NCI-H748 (cell line): Measurements from ENCODE around the gene SNRPB.
A peak's percentile ranks its signal among the peaks of the same experiment; 100 is the strongest.

Experiments used
- DNase-seq: peaks from one replicate; lab custom pipeline; 2025; ENCODE audit not compliant: unreplicated experiment; lab: John Stamatoyannopoulos, UW

SNRPB gene

GRCh38 chr20:2475850-2476741, 5.5 kb upstream of the SNRPB start:
- no peak for DNase-seq

DNA sequence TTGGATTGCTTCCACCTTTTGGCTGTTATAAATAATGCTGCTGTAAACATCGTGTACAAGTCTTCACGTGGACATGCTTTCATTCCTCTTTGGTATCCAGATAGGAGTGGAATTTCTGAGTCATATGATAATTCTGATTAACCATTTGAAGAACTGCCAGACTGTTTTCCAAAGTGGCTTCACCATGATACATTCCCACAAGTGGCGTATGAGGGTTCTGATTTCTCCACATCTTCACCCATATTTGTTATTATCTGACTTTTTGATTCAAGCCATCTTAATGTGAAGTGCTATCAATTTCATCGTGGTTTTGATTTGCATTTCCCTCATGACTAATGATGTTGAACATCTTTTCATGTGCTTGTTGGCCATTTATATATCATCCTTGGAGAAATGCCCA, 2.9 kb upstream of the SNRPB start:
- DNase-seq = no peak

DNA sequence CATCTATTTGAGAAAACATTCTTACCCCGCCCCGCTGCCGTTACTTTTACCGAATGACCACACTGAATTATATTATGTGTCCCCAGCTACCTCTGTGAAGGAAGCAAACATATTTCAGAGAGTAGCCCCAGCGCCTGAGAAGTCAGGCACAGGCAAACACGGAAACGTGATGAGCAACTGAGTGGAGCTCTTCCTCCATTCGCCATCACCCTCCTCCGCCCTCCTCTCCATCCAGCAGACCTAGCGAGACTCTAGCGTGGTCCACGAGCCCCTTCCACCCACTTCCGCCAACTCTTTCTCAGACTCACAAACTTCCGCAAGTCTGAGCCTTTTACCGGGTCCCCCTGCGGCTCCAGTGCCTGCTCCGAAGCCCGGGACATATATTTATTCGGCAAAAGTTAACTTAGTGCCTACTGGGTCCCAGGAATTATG, 582 bp downstream of the SNRPB start:
- peak; percentile 75 for DNase-seq

DNA sequence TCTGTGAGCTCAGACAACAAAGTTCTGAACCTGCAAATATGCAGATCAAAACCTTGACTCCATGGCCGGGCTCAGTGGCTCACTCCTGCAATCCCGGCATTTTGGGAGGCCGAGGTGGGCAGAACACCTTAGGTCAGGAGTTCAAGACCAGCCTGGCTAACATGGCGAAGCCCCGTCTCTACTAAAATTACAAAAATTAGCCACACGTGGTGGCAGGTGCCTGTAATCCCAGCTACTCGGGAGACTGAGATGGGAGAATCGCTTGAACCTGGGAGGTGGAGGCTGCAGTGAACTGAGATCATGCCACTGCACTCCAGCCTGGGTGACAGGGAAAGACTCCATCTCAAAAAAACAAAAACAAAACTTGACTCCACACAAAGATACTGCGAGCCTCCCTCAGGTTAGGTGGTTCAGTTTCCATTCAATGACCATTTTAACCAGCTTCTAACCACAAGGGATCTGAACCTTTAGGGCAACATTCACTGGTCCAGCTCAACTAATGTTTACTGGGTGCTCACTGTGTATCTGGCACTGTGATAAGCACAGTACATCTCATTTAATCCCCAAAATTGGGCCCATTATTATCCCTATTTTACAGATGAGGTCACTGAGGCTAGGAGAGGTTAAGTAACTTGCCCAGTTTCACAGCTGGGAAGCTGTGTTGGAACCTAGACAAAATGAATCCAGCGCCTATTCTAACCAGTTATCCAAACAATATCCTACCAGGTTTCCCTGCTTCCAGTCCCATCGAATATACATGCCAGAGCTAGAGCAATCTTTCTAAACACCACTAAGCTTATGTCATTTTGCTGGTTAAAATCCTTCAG, 1.8 kb downstream of the SNRPB start:
- no peak for DNase-seq

DNA sequence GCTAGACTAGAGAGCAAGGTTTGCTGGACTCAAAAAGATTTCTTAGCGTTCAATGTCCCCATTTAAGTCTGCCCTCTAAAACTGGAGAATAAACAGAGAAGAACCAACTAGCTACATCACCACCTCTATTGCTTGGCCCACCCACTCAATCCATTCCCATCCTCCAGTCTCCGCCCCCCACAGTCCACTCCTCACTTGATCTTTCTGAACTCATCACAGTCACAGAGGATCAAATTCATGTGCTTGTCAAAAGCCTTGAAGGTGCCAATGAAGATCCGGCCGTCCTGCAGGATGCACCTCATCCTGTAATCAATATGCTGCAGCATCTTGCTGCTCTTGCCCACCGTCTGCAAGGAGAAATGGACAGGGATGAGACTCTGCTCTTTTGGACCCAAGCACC, 3.2 kb downstream of the SNRPB start:
- DNase-seq = no peak

- no peak for DNase-seq
Measured at GRCh38 chr20:2465100-2465499, 5.5 kb downstream of the SNRPB start.

DNA sequence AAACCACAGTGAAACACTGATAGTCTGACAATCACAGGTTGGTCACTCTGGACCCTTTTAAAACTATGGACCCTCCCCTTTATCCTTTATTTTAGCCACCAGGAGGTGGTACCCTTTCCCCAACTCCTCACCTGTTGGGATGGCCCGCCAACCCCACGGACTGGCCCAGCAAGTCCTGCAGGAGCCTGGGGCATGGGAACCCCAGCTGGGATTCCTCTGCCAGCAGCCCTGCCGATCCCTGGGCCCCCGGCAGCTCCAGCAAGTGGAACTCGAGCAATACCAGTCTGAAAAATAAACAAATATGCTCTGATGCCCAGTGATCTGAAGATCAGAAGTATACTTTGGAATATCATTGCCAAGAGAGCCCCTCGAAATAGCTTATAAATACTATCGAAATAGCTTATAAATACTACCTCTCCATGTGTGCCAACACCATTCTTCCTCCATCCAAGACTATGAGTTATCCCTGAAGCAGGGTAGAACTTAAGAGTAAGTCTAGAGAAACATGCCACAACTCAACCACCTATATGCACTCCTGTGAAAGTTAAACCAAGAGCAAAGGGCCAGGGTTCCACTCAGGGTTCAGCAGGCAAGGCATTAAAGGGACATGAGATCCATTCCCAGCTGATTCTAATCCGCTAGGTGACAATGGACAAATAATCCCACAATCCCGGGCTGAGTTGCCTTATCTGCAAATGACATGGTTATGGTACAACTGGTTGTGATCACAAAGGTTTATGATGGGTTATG, 6.8 kb downstream of the SNRPB start:
- DNase-seq = no peak

DNA sequence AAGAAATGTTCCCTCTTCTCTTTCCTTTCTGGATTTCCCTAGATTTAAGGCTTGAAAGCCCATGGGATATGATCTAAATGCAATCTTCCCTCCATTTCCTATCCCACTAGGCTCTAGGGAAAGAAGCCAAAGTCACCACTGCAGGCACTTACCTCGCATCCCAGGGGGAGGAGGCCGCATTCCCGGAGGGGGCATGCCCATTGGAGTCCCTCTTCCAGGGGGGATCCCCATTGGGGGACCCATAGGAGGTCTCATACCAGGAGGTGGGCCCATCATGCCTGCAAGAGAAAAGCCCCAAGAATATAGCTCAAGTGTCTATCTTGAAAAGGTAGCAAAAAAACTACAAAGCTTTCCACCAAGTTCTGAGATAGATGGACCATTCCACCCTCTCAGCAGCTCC, 8.1 kb downstream of the SNRPB start:
- no peak for DNase-seq

DNA sequence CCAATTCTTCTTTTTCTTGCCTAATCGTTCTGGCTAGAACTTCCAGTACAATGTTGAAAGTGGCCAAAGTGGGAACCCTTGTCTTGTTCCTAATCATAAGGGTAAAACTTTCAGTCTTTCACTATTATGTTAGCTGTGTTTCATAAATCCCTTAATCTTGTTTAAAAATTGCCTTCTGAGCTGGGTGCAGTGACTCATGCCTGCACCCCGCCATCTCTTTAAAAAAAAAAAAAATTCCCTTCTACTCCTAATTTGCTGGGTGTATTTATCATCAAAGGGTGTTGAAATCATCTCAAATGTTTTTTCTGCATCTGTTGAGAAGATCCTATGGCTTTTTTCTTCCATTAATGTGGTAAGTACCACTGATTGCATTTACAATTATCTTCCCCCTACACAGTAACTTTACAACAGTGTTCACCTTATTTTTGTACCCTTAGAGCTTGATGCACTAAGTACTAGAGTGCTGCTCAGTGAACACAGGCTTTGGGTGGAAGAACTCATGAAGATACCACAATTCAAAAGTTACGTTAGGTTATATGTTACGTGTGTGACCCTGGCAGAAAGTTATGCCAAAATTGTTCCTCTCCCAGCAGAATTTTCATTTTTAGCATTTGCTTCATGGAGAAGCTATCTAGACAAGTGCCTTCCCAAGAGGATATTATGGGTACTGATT, 9.7 kb downstream of the SNRPB start:
- no peak for DNase-seq

DNA sequence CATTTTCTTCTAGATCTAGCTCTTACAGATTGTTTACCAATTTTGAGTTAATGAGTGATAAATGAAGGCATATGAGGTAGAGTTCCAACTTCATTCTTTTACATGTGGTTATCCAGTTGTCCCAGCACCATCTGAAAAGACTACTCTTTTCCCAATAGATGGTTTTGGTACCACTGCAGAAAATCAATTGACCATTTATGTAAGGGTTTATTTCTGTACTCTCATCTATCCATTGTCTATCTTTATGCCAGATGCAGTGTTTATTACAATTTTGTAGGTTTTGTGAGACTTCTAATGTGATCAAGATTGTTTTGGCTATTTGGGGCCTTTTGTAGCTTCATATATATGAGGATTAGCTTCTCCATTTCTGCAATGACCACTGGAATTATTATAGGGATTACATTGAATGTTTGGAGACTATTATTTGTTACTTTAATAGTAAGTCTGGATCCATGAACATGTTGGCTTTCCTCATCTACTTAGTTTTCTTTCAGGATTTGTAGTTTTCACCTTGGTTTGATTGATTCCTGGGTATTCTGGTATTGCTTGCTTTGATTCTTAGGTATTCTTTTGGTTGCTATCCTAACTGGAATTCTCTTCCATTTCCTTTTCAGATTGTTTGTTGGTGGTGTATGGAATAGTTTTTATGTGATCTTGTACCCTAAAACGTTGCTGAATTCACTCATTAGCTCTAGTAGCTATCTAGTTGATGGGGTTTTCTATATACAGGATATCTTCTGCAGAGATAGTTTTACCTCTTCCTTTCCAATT, 10.4 kb downstream of the SNRPB start:
- no peak for DNase-seq

- DNase-seq = no peak
Measured at GRCh38 chr20:2458919-2459499, 11.6 kb downstream of the SNRPB start.

DNA sequence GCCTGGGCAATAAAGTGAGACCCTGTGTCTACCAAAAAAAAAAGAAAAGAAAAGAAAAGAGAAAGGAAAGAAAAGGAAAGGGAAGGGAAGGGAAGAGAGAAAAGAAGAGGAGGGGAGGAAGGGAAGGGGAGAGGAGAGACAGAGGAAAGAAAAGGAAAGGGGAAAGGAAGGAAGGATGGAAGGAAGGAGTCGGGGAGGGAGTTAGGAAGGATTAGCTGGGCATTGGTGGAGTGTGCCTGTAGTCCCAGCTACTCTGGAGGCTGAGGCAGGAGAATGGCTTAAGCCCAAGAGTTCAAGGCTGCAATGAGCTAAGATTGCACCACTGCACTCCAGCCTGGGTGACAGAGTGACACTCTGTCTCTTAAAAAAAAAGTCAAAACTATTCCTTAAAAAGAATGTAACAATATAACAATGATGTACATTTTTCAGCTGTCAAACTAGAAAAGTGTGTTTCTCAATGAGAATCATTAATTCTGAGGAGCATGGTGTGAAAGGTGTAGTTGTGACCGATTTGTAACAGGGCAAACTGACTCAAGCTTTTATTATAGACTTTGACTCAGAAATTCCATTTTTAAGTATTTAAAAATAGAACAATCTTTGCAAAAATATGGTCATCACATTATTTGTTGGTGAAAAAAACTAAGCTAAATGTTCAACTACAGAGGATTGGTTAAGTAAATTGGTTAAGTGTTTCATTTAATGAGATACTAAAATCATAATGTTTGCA, 14.7 kb downstream of the SNRPB start:
- no peak for DNase-seq

DNA sequence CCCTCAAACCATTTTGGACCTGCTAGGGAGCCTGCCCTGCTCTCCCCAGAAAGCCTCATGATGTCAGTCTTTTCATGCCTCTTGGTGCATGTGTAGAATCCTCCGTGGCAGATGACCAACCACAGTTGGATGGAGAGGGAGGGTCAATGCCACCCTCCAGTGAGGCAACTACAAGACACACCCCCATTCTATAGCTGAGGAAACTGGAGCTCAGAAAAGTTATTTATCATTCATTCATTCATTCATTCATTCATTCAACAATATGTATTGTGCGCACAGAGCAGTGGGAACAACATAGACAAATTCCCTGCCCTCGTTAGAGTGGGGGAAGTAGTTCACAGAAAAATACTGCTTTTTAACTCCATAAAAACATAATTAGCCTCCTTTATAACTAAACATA, 16.8 kb downstream of the SNRPB start:
- DNase-seq = no peak

- DNase-seq = peak; percentile 84
Measured at GRCh38 chr20:2451939-2452732, 18.5 kb downstream of the SNRPB start.

DNA sequence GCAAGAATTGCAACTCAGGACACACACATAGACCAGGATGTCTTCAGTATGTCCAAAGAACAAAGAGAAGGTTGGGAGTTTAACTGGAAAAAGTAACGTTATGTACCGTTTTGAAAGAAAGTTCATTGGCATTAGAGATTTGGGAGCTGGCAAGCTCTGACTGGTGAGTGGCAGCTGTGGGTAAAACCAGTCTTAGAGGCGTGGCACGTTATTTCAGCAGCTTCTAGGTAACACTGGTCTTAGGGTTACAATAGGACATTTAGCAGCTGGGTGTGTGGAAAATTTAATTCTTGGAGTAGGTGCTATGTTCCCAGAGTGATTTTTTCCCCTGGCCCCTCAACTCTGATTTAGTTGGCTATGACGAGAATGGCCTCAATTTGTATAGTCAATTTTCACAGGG, 19.2 kb downstream of the SNRPB start:
- no peak for DNase-seq

- DNase-seq = no peak
Measured at GRCh38 chr20:2449386-2449785, 21.2 kb downstream of the SNRPB start.

GRCh38 chr20:2446845-2447244, 23.7 kb downstream of the SNRPB start:
- DNase-seq = peak; percentile 33

DNA sequence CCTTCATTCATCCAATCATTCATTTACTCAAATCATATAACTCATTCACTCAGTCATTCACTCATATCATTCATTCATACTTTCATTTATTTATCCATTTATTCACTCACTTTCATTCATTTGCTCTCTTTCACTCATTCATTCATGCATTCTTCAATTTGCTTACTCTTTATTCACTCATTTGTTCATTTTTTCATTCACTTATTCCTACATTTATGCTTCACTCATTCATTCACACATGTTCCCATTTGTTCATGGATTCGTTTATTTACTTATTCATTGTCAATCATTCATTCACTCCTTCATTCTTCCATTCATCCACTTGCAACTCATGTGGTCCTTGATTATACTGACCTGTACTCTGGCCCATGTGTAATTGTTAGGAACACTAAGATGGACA, 39.4 kb downstream of the SNRPB start:
- no peak for DNase-seq
